Stimulated activated CD8-positive, alpha-beta memory T cell treated with anti-CD3 and anti-CD28 coated beads, Interleukin-7, amount 100 ng/mL, for 24 hours (primary cell): ENCODE results near the gene ANKRD33.
A peak's percentile ranks its signal among the peaks of the same experiment; 100 is the strongest.
"Not testable (repeated sequence)": the region's sequence is repeated elsewhere in the genome, so short reads cannot be mapped to it uniquely, and the experiment has no call there.

Experiments
- DNase-seq: peaks from one replicate; pipeline ENCODE4 v3.0.0-alpha.2; 2020; ENCODE audit warnings: low read depth

ANKRD33 gene

DNA sequence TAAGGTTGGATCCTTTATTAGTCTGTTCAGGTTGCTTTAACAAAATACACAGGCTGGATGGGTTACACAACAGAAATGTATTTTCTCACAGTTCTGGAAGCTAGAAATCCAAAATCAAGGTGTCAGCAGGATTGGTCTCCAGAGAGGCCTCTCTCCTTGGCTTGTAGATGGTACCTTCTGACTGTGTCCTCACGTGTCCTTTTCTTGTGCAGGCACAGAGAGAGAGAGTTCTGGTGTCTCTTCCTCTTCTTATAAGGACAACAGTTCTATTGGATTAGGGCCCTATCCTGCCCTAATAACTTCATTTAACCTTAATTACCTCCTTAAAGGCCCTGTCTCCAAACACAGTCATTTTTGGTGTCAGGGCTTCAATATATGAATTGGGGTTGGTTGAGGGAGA, 4.6 kb upstream of the ANKRD33 start:
- no peak for DNase-seq

DNA sequence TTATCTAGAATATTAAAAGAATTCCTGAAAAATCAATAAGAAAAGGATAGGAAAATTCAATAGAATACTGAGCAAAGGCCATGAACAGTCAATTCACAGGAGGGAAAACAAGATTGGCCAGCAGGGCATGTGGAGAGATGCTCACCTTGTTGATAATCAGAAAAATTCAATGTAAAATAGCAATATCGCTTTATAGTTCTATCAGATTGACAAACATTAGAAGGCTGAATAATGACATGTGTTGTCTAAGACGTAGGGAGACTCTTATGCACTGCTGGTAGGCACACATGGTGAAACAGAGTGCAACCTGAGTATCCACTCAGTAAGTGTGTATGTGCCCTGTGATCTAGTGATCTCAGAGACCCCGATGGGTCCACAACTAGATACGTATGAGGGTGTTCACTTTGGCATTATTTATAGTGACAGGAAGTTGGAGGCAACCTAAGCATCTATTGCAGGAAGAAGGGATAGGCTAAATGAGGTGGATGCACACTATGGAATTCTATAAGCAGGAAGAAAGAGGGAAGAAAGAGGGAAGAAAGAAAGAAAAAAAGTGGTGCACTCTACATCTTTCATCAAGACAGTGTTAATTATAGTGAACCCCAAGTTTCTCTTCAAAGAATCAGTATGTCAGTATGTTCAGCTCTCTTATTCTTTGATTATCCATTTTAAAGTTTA, 3.8 kb upstream of the ANKRD33 start:
- DNase-seq, result no peak

DNA sequence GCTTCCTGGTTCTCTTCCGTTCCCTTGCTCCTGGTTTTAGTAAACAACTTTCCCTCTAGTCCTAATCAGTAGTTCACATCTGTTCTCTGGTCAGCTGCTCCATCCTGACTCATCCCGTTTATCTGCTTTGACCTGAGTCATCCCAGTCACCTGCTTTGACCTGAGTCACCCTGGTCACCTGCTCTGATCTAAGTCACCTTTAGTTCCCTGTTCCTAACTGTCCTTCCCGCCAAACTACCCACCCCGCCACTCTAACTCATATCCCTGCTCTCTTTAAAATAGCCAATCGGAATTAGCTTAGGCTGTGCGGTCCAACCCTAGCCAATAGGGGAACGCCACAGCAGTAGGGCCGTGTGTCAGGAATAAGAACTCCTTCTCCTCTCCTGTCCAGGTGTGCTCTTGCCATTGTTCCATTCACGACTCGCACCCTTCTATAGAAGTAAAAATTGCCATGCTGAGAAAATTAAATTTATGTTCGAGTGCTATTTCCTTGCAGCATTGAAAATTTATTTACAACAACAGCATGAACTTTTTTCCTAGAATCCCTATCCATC, 3.1 kb upstream of the ANKRD33 start:
- no peak for DNase-seq

- DNase-seq, result not testable (repeated sequence)
Observed at GRCh38 chr12:51885294-51886020, 2.4 kb upstream of the ANKRD33 start.

- peak; percentile 9 for DNase-seq
Observed at GRCh38 chr12:51886021-51886710, 1.7 kb upstream of the ANKRD33 start.

GRCh38 chr12:51888316-51889215, 663 bp downstream of the ANKRD33 start:
- no peak for DNase-seq

DNA sequence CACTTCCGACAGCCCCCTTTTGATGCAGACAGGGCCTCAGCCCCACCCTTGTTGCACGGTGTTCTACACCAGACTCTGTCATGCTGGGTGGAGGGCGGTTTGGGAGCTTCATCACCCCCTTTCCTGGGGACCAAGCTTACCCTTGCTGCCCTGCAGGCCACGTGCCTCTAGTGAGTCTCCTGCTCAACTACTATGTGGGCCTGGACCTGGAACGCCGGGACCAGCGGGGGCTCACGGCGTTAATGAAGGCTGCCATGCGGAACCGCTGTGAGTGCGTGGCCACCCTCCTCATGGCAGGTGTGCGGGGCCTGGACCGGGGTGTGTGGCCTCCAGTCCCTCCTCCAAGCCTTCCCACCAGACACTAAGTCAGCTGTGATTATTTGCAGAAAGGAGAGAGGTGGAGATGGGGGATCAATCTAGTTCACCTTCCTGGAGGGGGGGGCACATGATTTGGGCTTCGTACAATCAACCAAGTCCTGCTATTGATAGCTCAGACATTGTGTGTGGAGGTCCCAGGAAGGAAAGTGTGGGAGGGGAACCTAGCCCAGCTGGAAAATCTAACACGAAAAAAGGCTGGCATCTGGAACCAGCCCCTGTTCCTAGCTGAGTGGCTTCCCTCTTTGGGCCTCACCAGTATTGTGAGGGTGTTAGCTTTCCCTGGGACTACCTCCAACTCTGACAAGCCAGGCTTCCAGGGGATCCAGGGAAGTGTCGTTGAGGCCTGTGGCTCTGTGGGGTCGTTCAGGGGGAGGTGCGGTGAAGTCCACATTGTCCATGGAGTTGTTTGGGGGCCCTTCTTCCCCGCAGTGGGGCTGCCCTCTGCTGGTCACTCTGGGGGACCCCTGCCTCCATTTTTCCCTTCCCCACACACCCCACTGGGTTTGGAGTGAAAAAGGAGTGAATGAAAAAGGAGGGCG, 1.6 kb downstream of the ANKRD33 start:
- no peak for DNase-seq

GRCh38 chr12:51890133-51890464, 2.2 kb downstream of the ANKRD33 start:
- DNase-seq, result no peak

DNA sequence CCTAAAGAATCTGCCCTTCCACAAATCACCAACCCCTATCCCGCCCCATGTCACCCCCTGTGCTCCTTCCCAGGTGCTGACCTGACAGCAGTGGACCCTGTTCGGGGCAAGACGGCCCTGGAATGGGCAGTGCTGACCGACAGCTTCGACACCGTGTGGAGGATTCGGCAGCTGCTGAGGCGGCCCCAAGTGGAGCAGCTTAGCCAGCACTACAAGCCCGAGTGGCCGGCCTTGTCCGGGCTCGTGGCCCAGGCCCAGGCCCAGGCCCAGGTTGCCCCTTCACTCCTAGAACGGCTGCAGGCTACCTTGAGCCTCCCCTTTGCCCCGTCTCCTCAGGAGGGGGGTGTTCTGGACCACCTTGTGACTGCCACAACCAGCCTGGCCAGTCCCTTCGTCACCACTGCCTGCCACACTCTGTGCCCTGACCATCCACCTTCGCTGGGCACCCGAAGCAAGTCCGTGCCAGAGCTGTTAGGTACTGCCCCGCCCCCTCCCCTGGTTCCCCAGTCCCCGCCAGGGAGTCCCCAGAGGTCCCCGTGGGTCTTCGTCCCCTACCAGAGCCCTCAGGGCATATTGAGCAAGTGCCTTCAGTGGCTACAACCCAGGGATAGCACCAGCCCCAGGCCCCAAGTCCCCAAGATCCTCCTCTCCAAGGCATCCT, 2.7 kb downstream of the ANKRD33 start:
- no peak for DNase-seq

DNA sequence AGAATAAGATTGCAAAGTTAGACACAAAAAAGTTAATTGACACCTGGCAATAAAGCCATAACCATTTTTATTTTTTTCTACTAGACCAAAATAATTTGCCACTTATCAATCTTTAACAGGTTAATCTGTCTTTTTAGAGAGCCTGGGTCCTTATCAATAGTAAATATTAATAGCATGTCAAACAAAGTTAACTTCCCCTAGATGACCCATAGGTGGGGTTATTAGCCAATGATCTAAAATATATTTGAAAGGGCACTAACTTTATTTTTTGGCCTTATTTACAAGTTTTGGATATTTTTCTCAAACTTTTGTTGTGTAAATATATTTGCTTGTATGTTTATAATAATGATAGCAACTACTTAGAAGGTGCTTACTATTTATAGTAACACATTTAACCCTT, 3.9 kb downstream of the ANKRD33 start:
- no peak for DNase-seq

- DNase-seq, result no peak
Observed at GRCh38 chr12:51893786-51894185, 5.9 kb downstream of the ANKRD33 start.

DNA sequence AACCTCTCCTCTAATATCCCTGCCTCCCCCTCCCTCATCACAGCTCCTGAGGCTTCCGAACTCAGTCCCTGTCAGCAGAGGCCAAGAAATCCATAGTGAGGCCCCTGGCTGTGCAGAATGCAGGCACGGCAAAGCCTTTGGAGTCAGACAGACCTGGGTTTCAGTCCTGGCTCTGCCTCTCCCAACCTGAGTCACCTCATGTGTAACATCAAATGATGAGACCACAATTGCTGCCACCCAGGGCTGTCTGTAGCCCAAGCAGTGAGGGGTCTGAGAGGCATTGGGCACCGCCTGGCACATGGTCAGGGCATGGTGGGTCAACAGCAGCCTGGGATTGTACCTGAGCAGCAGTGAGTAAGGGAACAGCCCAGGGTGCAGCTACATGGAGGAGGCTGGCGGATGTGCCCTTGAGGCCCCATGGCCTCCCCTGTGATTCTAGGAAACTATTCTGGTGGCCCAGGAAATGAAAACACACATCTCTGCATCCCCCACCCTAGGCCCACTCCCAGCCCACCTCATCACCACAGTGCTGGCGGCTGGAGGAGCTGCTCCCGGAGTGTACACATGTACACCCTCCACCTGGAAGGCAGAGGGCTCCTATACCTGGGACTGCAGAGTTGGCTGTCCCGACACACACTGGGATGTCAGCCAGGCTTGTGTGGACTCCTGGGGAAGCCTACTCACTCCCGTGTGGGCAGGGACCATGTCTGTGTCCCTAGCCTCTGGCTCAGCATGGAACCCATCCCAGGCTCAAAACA, 7.7 kb downstream of the ANKRD33 start:
- DNase-seq, result no peak

- DNase-seq, result no peak
Observed at GRCh38 chr12:51896236-51896635, 8.3 kb downstream of the ANKRD33 start.

- no peak for DNase-seq
Observed at GRCh38 chr12:51897181-51897580, 9.3 kb downstream of the ANKRD33 start.

DNA sequence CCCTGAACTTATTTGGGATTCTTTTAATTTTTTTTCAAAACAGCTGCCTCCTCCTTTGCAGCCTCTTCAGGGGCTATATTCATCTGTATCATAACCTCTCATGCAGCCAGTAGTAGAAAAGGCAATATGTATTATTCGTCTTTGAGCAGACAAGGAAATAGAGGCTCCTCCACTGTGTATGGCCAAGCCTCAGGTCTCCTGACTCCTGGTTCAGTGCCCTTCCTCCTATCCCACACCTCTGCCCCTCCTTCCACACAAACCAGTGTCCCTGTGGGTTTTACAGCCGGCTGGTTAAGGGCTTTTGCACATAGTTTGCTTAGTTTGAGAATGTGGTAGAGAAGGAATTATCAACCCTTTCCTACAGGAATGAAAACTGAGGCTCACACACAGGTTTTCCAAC, 10.6 kb downstream of the ANKRD33 start:
- DNase-seq, result no peak

GRCh38 chr12:51898937-51899336, 11.0 kb downstream of the ANKRD33 start:
- DNase-seq, result no peak

DNA sequence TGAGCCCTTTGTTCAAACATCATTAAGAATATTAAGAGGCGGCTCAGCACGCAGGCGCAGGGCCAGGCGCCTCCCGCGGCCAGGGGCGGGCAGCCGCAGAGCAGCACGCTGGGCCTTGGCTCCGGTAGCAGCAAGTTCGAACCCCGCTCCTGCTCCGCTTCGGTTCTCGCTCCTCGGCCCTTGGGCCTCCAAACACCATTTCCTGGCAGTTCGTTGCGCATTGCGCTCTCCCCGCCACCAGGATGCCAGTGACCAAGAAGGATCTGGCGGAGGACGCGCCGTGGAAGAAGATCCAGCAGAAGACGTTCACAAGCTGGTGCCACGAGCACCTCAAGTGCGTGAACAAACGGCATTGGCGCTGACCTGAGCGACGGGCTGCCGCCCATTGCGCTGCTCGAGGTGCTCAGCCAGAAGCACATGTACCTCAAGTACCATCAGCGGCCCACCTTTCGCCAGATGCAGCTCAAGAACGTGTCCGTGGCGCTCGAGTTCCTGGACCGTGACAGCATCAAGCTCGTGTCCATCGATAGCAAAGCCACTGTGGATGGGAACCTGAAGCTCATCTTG, 12.5 kb downstream of the ANKRD33 start:
- DNase-seq, result no peak

DNA sequence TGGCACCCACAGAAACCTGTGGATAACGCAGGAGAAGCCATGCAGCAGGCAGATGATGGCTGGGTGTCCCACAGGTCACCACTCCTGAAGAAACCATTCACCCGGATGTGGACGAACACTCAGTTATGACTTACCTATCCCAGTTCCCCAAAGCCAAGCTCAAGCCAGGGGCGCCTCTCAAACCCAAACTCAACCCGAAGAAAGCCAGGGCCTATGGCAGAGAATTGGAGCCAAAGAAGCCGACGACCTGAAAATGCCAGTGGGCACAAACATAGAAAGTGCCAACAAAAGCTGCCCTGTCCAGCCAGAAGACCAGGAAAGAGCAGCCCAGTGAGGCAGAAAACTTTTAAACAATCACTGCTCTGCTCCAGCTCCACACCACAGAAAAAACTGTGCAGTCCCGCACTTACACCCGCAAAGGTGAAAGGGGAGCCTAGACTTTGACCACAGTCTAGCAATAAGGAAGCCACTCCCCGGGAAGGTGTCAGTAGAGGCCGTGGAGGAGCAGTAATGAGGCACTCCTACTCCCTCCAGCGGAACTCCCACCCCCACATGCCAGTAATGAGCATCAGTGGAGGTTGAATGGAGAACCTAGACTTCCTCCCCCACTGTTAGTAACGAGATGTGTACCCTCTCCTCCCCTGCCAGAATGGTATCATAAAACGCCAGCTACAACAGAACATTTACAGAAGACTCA, 13.4 kb downstream of the ANKRD33 start:
- DNase-seq, result no peak

DNA sequence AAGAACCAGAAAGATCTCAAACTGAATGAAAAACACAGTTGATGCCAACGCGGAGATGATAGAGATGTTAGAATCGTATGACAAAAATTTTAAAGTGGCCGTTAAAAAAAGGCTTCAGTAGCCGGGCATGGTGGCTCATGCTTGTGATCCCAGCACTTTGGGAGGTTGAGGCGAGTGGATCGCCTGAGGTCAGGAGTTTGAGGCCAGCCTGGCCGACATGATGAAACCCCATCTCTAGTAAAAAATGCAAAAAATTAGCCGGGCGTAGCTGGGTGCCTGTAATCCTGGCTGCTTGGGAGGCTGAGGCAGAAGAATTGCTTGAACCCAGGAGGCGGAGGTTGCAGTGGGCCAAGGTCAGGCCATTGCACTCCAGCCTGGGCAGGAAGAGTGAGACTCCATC, 14.0 kb downstream of the ANKRD33 start:
- no peak for DNase-seq
